HL-60 (cell line): Measurements from ENCODE around the gene TIPARP.

Source experiments
- TF ChIP-seq, protein P1 (sequence below): IDR thresholded peaks from 2 replicates; pipeline ENCODE4 v1.6.1; 2012; ENCODE audit warnings: low read depth; ENCODE audit not compliant: insufficient replicate concordance
- TF ChIP-seq, protein P2 (sequence below): IDR thresholded peaks from one replicate; pipeline ENCODE4 v1.5.1; 2011; ENCODE audit warnings: low read length, control low read depth, inconsistent platforms; ENCODE audit not compliant: insufficient read depth

DNA sequence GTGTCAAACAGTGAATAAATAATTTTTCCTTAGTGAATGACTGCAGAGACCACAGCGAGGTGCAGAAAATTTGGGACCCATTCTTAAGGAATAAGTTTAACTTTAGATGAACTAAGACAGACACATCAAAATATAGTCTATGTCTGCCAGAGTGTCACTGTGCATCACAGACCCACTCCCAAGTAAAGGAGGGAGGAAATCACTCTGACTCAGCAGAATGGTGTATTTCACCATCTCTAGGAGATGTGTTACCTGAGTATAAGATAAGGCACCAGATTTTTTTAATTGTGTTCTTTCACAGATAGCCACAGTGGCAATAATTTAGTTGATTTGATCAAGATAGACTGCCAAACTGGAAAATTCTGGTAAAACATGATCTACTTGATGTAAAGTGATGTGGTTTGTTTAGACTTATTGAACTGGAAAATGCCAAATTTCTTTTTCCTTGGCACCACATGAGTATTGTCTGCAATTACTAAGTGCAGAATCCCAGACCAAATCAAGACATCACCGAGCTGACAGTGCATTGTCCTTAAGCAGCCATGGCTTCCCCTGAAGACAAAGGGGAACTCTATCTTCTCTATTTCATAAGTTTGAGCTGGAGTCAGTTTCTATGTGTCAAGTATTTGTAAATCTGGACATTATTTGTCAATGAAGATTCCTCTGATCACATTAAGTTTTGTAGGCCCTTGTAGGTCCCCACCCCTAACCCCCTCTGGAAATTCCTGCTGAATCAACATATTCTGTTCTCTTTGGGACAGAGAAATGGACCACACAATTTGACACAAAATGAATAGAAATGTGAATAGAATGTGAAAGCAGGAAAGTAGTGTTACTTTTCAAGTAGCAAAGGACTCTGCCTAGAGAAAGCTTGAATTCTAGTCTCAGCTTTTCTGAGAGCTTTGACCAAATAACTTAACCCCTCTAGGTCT, 47.6 kb downstream of the TIPARP start:
- TF ChIP-seq, protein P1, sequence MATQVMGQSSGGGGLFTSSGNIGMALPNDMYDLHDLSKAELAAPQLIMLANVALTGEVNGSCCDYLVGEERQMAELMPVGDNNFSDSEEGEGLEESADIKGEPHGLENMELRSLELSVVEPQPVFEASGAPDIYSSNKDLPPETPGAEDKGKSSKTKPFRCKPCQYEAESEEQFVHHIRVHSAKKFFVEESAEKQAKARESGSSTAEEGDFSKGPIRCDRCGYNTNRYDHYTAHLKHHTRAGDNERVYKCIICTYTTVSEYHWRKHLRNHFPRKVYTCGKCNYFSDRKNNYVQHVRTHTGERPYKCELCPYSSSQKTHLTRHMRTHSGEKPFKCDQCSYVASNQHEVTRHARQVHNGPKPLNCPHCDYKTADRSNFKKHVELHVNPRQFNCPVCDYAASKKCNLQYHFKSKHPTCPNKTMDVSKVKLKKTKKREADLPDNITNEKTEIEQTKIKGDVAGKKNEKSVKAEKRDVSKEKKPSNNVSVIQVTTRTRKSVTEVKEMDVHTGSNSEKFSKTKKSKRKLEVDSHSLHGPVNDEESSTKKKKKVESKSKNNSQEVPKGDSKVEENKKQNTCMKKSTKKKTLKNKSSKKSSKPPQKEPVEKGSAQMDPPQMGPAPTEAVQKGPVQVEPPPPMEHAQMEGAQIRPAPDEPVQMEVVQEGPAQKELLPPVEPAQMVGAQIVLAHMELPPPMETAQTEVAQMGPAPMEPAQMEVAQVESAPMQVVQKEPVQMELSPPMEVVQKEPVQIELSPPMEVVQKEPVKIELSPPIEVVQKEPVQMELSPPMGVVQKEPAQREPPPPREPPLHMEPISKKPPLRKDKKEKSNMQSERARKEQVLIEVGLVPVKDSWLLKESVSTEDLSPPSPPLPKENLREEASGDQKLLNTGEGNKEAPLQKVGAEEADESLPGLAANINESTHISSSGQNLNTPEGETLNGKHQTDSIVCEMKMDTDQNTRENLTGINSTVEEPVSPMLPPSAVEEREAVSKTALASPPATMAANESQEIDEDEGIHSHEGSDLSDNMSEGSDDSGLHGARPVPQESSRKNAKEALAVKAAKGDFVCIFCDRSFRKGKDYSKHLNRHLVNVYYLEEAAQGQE = no peak
- TF ChIP-seq, protein P2, sequence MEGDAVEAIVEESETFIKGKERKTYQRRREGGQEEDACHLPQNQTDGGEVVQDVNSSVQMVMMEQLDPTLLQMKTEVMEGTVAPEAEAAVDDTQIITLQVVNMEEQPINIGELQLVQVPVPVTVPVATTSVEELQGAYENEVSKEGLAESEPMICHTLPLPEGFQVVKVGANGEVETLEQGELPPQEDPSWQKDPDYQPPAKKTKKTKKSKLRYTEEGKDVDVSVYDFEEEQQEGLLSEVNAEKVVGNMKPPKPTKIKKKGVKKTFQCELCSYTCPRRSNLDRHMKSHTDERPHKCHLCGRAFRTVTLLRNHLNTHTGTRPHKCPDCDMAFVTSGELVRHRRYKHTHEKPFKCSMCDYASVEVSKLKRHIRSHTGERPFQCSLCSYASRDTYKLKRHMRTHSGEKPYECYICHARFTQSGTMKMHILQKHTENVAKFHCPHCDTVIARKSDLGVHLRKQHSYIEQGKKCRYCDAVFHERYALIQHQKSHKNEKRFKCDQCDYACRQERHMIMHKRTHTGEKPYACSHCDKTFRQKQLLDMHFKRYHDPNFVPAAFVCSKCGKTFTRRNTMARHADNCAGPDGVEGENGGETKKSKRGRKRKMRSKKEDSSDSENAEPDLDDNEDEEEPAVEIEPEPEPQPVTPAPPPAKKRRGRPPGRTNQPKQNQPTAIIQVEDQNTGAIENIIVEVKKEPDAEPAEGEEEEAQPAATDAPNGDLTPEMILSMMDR = no peak
